GM12875 (cell line): Measurements from ENCODE around the gene PROX2.

Source experiments
- H3K4me3 ChIP-seq: one replicate; pipeline ENCODE4 v1.5.1; 2011; ENCODE audit warnings: low read depth, low read length, control low read depth
- TF ChIP-seq, protein P1 (sequence below): IDR thresholded peaks from 2 replicates; pipeline ENCODE4 v1.5.1; 2011; ENCODE audit warnings: low read depth, mild to moderate bottlenecking, control low read depth, inconsistent platforms, low read length, moderate library complexity, borderline replicate concordance; ENCODE audit not compliant: insufficient read depth

Gene PROX2

DNA sequence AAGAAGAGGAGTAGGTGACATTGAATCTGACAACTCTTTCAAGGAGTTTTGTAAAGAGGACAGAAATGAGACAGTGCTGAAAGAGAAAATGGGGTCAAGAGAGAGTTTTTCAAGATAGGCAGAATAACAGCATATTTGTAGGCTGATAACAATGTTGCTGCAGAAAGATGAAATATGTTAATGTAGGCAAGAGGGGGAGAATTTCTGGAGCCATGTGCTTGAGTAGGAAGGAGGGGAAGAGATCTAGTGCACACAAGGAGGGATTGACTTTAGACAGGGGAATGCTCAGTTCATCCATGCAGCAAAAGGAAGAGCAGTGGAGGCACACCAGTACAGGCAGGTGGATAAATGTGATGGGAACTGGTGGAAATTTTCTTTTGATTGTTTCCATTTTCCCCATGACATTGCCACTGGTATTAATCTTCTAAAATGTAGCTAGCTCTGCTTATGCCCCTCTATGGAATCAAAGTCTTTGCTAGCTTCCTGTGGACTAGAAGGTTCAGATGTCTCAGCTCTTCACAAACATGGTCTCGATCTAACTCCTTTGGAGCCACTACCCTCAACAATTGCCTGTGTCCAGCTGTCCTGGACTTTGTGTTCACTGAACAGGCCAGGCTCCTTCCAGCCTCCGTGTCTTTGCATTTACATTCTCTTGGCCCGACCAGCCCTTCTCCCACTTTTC is 9.1 kb downstream of the PROX2 start:
- no peak overlapping the region for H3K4me3 ChIP-seq
- TF ChIP-seq, protein P1, sequence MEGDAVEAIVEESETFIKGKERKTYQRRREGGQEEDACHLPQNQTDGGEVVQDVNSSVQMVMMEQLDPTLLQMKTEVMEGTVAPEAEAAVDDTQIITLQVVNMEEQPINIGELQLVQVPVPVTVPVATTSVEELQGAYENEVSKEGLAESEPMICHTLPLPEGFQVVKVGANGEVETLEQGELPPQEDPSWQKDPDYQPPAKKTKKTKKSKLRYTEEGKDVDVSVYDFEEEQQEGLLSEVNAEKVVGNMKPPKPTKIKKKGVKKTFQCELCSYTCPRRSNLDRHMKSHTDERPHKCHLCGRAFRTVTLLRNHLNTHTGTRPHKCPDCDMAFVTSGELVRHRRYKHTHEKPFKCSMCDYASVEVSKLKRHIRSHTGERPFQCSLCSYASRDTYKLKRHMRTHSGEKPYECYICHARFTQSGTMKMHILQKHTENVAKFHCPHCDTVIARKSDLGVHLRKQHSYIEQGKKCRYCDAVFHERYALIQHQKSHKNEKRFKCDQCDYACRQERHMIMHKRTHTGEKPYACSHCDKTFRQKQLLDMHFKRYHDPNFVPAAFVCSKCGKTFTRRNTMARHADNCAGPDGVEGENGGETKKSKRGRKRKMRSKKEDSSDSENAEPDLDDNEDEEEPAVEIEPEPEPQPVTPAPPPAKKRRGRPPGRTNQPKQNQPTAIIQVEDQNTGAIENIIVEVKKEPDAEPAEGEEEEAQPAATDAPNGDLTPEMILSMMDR = no peak

DNA sequence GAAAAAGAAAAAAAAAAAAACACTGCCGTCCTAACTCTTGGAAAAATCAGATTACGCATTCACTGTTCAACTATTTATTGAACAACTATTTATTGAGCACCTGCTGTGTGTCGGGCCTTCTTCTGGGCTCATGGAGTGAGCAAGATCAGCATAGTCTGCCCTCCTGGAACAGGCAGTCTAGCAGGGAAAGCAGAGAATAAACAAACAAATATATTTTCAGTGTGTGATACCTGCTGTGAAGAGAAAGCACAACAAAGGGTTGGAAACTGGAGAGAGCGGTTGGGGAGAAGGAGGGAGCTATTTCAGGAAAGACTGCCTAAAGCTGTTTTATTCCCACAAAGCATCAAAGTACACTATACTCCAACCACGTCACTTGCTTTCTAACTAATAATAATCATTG is 10.8 kb downstream of the PROX2 start:
- H3K4me3 ChIP-seq = no peak overlapping the region
- TF ChIP-seq, protein P1 = no peak

DNA sequence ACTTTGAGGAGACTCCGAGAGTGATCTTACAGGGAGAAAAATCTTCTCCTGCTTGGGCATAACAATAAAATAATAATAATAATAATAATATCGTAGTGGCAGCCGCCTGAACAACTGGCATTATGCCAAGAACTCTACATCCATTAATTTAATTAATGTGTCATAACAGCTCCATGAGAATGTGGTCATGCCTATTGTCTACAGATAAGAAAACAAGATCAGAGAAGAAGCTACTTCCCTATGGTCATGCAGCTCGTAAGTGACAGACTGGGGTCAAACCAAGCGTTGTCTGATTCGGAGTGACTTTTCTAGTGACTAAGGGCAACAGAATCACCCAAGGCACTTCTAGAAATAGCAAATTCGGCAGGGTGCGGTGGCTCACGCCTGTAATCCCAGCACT is 11.7 kb downstream of the PROX2 start:
- TF ChIP-seq, protein P1 = no peak
- no peak overlapping the region for H3K4me3 ChIP-seq

DNA sequence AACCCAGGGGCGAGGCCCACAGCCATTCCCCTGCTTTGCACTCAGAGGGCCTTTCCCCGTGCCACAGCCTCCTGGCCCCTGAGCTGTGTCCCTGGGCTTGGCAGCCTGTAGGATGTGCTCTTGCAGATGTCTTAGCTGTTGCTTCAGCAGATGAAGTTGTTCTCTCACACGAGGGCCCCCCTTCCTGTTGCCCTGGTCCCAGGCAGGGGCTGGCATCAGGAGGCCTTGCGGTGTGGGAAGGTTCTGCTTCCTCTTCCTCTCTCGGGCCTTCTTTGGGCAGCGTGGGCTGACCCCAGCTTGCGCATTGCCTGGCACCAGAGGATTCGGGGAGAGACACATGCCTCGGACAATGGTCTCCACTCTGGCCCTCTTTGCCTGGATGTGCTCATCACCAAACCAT is 12.7 kb downstream of the PROX2 start:
- H3K4me3 ChIP-seq = no peak overlapping the region
- TF ChIP-seq, protein P1 = no peak

DNA sequence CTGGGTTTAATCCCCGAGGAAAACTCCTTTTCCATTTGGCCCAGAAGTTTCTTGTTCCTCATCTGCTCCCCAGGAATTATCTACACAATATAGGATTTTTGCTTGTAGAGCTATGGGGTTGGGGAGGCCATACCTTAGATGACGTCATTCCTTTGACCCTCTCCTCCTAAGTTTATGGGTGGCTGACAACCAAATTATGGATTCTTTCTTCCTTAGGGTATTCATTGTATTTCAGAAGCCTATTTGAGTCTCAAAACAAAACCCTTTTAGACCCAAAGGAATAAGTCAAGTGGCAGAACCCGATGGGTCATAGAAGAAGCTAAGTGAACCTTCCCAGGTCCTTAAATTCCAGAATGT is 14.2 kb downstream of the PROX2 start:
- TF ChIP-seq, protein P1 = no peak
- H3K4me3 ChIP-seq = no peak overlapping the region

DNA sequence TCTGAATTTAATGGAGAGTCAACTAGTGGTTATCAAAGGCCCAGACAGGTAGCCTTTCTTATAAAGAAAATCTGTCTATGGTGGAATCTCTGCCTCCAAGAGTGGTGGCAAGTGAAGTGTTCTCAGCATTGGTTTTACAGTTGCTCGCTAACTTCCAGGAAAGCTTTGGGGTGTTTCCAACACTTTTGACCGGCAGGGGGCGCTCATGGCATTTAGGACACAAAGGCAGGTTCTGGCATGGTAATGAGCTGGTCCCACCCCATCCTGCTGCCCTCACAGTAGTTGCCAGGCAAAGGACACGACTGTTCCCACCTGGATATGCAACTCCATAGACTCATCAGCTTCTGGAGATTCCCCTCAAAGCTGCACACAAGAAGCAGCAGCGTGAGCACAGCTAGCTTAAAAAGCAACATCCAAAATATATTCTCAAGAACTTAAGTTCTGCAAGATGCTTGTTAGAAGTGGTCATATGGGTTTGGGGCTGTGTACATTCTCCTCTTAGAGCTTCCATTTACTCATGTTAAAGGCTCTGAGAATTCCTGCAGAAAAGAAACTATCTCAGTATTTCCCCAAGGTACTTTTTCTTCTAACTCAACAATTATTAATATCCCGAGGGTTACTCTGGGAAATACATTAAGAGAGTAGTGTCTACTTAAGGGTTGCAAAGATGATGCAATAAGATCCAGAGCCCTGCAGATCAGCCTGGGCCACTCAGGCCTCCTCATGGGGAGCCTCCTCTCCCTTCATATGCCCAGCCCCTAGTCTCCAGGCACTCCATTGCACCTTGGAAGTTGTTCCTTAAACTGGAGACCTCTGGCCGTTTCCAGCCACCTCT is 14.8 kb downstream of the PROX2 start:
- TF ChIP-seq, protein P1 = peak; percentile 74
- H3K4me3 ChIP-seq = no peak overlapping the region
